ENCODE data around the gene PARP11.

GRCh38 chr12:3881281-3881950, 8.2 kb upstream of the PARP11 start:
- TF ChIP-seq CTCF (IDR thresholded peaks at IDR 0.05; ENCODE audit: low read length) (no peak), EZH2 (IDR thresholded peaks at IDR 0.05; ENCODE audit: borderline replicate concordance, low read length) (no peak)
